K562 (cell line): Measurements from ENCODE around the gene CRACR2B. TPM values are rescaled to one million over a fixed set of nuclear protein-coding genes. Genes with fewer than 3 reads are reported as not detected.
A peak's percentile ranks its signal among the peaks of the same experiment; 100 is the strongest.

ENCODE experiments used
- ATAC-seq: fragments of 200-7000 bp; cut with Tn5 transposase; 3 replicates; pipeline ENCODE4 v1.9.1; 2020; ENCODE audit warnings: moderate library complexity
- BruUV-seq: library from RNA; stranded (reverse); fragments of 400-500 nt; replicated peaks from 2 replicates; lab custom pipeline; 2021; lab: Mats Ljungman, UMichigan
- CTCF ChIA-PET: fragments of 300-600 bp; formaldehyde crosslinking; extraction: SDS; loops from one replicate; lab custom pipeline; 2021; ENCODE audit warnings: low intra/inter-chr PET ratio; lab: Yijun Ruan, JAX
- POLR2A ChIA-PET: fragments of 300-600, 350-650 bp; sonication (Branson Sonifier 250); formaldehyde crosslinking; extraction: SDS; loops from one replicate; lab custom pipeline; 2021; ENCODE audit warnings: antibody characterized with exemption, inconsistent platforms; lab: Yijun Ruan, JAX
- DNase-seq, 4 experiments: peaks; one replicate each; pipeline versions ENCODE4 v3.0.0 to v3.0.0-alpha.2; 2011 to 2018; ENCODE audit warnings: low spot score in 3 of 4, mixed read lengths in 3 of 4; ENCODE audit errors: extremely low read depth in 1 of 4
- FAIRE-seq: peaks from 2 replicates; lab custom pipeline; 2011; peaks lifted over from hg19 to GRCh38; lab: Jason Lieb, UNC
- H2AFZ ChIP-seq: 2 replicates; pipeline ENCODE4 v1.6.0; 2011; ENCODE audit warnings: low read depth, low read length, control low read depth, inconsistent platforms
- H3K27ac ChIP-seq: fragments of 200-600 bp; 3 replicates; pipeline ENCODE4 v1.8.0; 2011; ENCODE audit warnings: low read depth, mild to moderate bottlenecking, control low read depth, inconsistent platforms, low read length, moderate library complexity, mixed read lengths; ENCODE audit errors: extremely low read depth
- H3K27me3 ChIP-seq, 2 experiments: fragments of 300-600 bp in 1 of 2; 2 replicates in 1 of 2; 3 replicates in 1 of 2; pipeline versions ENCODE4 v1.6.0 to v1.8.0; 2011; ENCODE audit warnings: inconsistent platforms in 2 of 2, low read length in 2 of 2, mild to moderate bottlenecking in 1 of 2, mixed read lengths in 1 of 2, moderate library complexity in 1 of 2; ENCODE audit not compliant: control insufficient read depth in 2 of 2, insufficient read depth in 2 of 2
- H3K36me3 ChIP-seq: fragments of 300-600 bp; 3 replicates; pipeline ENCODE4 v1.8.0; 2011; ENCODE audit warnings: mild to moderate bottlenecking, low read length, inconsistent platforms; ENCODE audit not compliant: control insufficient read depth, insufficient read depth
- H3K4me1 ChIP-seq, 2 experiments: fragments of 200-600 bp in 1 of 2; replicated peaks in 1 of 2; 2 replicates in 1 of 2; 3 replicates in 1 of 2; pipeline versions ENCODE4 v1.5.1 to v1.8.0; 2011; ENCODE audit warnings: inconsistent platforms in 2 of 2, low read length in 2 of 2, mild to moderate bottlenecking in 1 of 2, mixed read lengths in 1 of 2, moderate library complexity in 1 of 2; ENCODE audit not compliant: control insufficient read depth in 2 of 2, insufficient read depth in 2 of 2
- H3K4me2 ChIP-seq: 2 replicates; pipeline ENCODE4 v1.6.1; 2011; ENCODE audit warnings: low read length, control low read depth, inconsistent platforms, mixed read lengths; ENCODE audit not compliant: insufficient read depth
- H3K4me3 ChIP-seq: fragments of 200-600 bp; sonication (generic), shearing (Covaris generic); 2 replicates; pipeline ENCODE4 v1.5.1; 2016; ENCODE audit warnings: control low read depth, inconsistent platforms
- H3K79me2 ChIP-seq: fragments of 200-600 bp; 3 replicates; pipeline ENCODE4 v1.8.0; 2011; ENCODE audit warnings: low read length, inconsistent platforms; ENCODE audit not compliant: control insufficient read depth, insufficient read depth
- H3K9ac ChIP-seq, 2 experiments: 2 replicates each; pipeline versions ENCODE4 v1.6.0 to v1.6.1; 2011; ENCODE audit warnings: low read depth in 2 of 2, low read length in 2 of 2, control low read depth in 1 of 2, inconsistent platforms in 1 of 2, mild to moderate bottlenecking in 1 of 2, mixed read lengths in 1 of 2; ENCODE audit not compliant: insufficient read depth in 1 of 2
- H3K9me1 ChIP-seq: one replicate; pipeline ENCODE4 v1.6.0; 2011; ENCODE audit warnings: inconsistent platforms, mild to moderate bottlenecking, low read length, moderate library complexity; ENCODE audit not compliant: control insufficient read depth, insufficient read depth
- H3K9me3 ChIP-seq: replicated peaks from 2 replicates; pipeline ENCODE4 v1.5.1; 2011; ENCODE audit warnings: low read depth, low read length, inconsistent platforms; ENCODE audit not compliant: control insufficient read depth, insufficient read depth
- H4K20me1 ChIP-seq: replicated peaks from 2 replicates; pipeline ENCODE4 v1.6.1; 2011; ENCODE audit warnings: low read length, inconsistent platforms, mixed read lengths; ENCODE audit not compliant: control insufficient read depth, insufficient read depth
- CBFA2T3 ChIP-seq: fragments of 450-650 bp; IDR thresholded peaks from 2 replicates; pipeline ENCODE4 v1.6.1; 2017
- CBX3 ChIP-seq, 2 experiments: IDR thresholded peaks; 1 replicate in 1 of 2; 2 replicates in 1 of 2; pipeline ENCODE4 v1.6.1; 2012; ENCODE audit warnings: inconsistent platforms in 2 of 2, low read length in 2 of 2, borderline replicate concordance in 1 of 2, control low read depth in 1 of 2
- EP400 ChIP-seq: fragments of 450-650 bp; IDR thresholded peaks from 2 replicates; pipeline ENCODE4 v1.6.1; 2017; ENCODE audit warnings: antibody characterized with exemption, mild to moderate bottlenecking, moderate library complexity
- ETV6 ChIP-seq, 3 experiments: fragments of 150-350 bp in 1 of 3; sonication (generic) in 1 of 3; formaldehyde crosslinking in 1 of 3; IDR thresholded peaks; 2 replicates each; pipeline versions ENCODE4 v1.6.1 to v1.8.0; 2014 to 2022; ENCODE audit warnings: borderline replicate concordance in 2 of 3, low read depth in 2 of 3, antibody characterized with exemption in 1 of 3, low read length in 1 of 3, mild to moderate bottlenecking in 1 of 3, missing genetic modification reagents in 1 of 3
- FOXJ2 ChIP-seq: fragments of 200-800 bp; sonication (Bioruptor generic); IDR thresholded peaks from 2 replicates; pipeline ENCODE4 v1.6.1; 2016; ENCODE audit warnings: missing genetic modification characterization, missing compliant biosample characterization
- GABPA ChIP-seq: fragments of 200-800 bp; sonication (Bioruptor generic); conservative IDR thresholded peaks from 2 replicates; pipeline ENCODE4 v1.6.1; 2016; ENCODE audit warnings: low read depth, missing genetic modification characterization, missing compliant biosample characterization
- NFYB ChIP-seq: IDR thresholded peaks from 2 replicates; pipeline ENCODE4 v1.6.1; 2011; ENCODE audit warnings: mild to moderate bottlenecking, moderate library complexity; ENCODE audit not compliant: insufficient read length; ENCODE audit errors: extremely low read depth
- PHB ChIP-seq: fragments of 250-450 bp; sonication (Bioruptor Pico); IDR thresholded peaks from 2 replicates; pipeline ENCODE4 v1.5.0; 2021
- PML ChIP-seq: IDR thresholded peaks from 2 replicates; pipeline ENCODE4 v1.6.1; 2012; ENCODE audit warnings: low read length, inconsistent platforms
- POLR2G ChIP-seq: fragments of 200-400 bp; formaldehyde crosslinking; IDR thresholded peaks from 2 replicates; pipeline ENCODE4 v1.6.1; 2017; ENCODE audit warnings: low read depth, mild to moderate bottlenecking, antibody characterized with exemption, low read length, moderate library complexity
- SREBF2 ChIP-seq: sonication (generic); formaldehyde crosslinking; IDR thresholded peaks from 2 replicates; pipeline ENCODE4 v1.4.0; 2020; ENCODE audit warnings: mild to moderate bottlenecking, missing genetic modification reagents
- ZFX ChIP-seq: sonication (generic); formaldehyde crosslinking; IDR thresholded peaks from 2 replicates; pipeline ENCODE4 v1.8.0; 2022; ENCODE audit warnings: mild to moderate bottlenecking, missing genetic modification reagents, moderate library complexity
- ZNF551 ChIP-seq: fragments of 250-450 bp; sonication (Bioruptor Pico); IDR thresholded peaks from 2 replicates; pipeline ENCODE4 v1.5.0; 2021; ENCODE audit warnings: mild to moderate bottlenecking, moderate library complexity
- ZNF766 ChIP-seq: fragments of 200-800 bp; sonication (Bioruptor generic); conservative IDR thresholded peaks from 2 replicates; pipeline ENCODE4 v1.6.1; 2016; ENCODE audit warnings: missing genetic modification characterization, missing compliant biosample characterization
- WGBS: fragments of 100-300 bp; shearing (Covaris generic); methylation state at CpG from one replicate; pipeline ENCODE4 v1.1.6; 2016; ENCODE audit warnings: low coverage, mixed read lengths; ENCODE audit not compliant: insufficient coverage; ENCODE audit errors: missing lambda C conversion rate; 5-methylcytosine and 5-hydroxymethylcytosine counted together
- in situ Hi-C: fragments of 300-500 bp; cut with MboI; formaldehyde crosslinking; loops from 4 replicates; pipeline ENCODE4 v1.15.0; 2018; ENCODE audit warnings: inconsistent platforms, mixed read lengths
- intact Hi-C: fragments of 100-400 bp; cut with micrococcal nuclease; formaldehyde crosslinking; loops from 2 replicates; pipeline ENCODE4 v1.14.2; 2022
- polyA plus RNA-seq, 8 experiments: library from polyadenylated mRNA; depleted of rRNA in 4 of 8; stranded (reverse) in 5 of 8; unstranded in 3 of 8; fragments of >200 nt; fragmentation: Nextera tagmentation in 2 of 8; fragmentation: Illumina TruSeq in 1 of 8; extraction: Ambion mirVana in 2 of 8; extraction: Trizol in 1 of 8; gene quantifications; 2 replicates each; pipeline versions ENCODE4 v1.2.1 to v1.2.3, GENCODE V29; 2011 to 2014; ENCODE audit warnings: inconsistent platforms in 1 of 8, missing spikeins in 1 of 8
- total RNA-seq, 7 experiments: library from RNA; depleted of rRNA in 6 of 7; stranded (reverse); fragments of >200 nt in 6 of 7; fragmentation: Illumina TruSeq in 2 of 7; extraction: Trizol in 2 of 7; gene quantifications; 2 replicates each; pipeline versions ENCODE4 v1.2.1 to v1.2.3, GENCODE V29; 2011 to 2021; ENCODE audit warnings: low replicate concordance in 1 of 7
- TF ChIP-seq, protein P1 (sequence below): fragments of 450-650 bp; IDR thresholded peaks from one replicate; pipeline ENCODE4 v1.6.1; 2018; ENCODE audit warnings: mild to moderate bottlenecking, moderate library complexity; ENCODE audit not compliant: partially characterized antibody

CRACR2B gene
- total and polyA plus RNA-seq, 9 of the 15 experiments (the other 6 are each of a cell fraction or from before 2014, with no cell fraction given) = 0.10 to 51.0 (median 6.0) TPM

DNA sequence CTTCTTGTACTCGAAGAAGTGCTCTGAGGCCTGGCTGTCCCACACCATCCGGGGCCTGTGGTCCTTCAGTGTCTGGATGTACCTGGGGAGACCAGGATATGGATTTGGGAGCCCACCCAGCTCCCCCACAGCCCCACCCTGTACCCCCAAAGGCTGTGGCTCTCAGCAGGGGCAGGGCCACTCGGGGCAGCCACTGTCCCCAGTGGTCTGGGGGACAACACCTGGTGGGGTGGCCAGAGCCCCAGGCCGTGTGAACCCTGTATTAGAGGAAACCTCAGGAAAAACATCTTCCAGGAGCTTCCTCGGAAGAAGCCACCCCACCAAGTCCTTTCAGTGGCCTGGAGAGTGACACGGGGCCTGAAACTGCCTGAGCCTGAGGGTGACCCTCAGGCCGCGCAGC lies 42.7 kb downstream of the CRACR2B start (continued):
- TF ChIP-seq CBFA2T3 (no peak), ZNF551 (CRISPR knock-in tag) (no peak), PHB (no peak)

DNA sequence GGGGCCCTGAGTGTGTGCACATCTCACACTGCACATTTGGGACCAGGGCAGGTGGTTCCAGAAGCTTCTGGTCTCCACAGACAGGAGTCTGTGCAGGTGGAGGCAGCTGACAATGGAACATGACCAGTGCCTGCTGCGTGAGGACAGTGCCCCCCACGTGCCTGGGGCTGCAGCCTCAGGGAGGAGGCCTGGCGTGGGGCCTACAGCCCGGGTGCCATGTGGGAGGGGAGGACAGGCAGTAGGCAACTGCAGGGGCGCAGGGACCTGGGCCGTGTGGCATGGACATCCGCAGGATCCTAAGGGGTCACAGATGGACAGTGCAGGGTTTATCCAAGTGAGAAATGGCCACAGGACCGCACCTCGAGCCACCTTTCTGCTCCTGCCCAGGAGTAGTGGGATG lies 43.8 kb downstream of the CRACR2B start:
- ChIA-PET POLR2A (interaction anchor here (0.6 to 1.1 kb wide), 2 partner anchors 25 to 84 kb away, joined by 3 read pairs; no protein-coding TSS in a partner anchor), CTCF (no interaction called here)
- no peak for FAIRE-seq

GRCh38 chr11:872799-873198 lies 45.1 kb downstream of the CRACR2B start:
- no TSS peak for BruUV-seq
- Histone ChIP-seq H3K9me3 (no peaks in the 10 kb centered on the region), H3K9me1 (peaks cover 20% of the 10 kb centered on the region), H3K4me1 (peaks cover 25 to 82% of the 10 kb centered on the region in 2 experiments; a peak in 4 of 5 replicates), H3K27ac (no peak overlapping the region), H3K4me3 (no peak overlapping the region), H4K20me1 (peaks cover 28% of the 10 kb centered on the region), H3K27me3 (no peaks in the 10 kb centered on the region), H3K4me2 (no peak overlapping the region), H3K36me3 (peaks cover 59% of the 10 kb centered on the region), H2AFZ (no peak overlapping the region), H3K79me2 (no peaks in the 10 kb centered on the region), H3K9ac (peak overlapping the region in 1 of 2 experiments; percentile 29; a peak in 2 of 4 replicates)
- FAIRE-seq = no peak
- no peak for ATAC-seq
- in situ Hi-C loops = no loop called here
- ChIA-PET POLR2A (interaction anchor here (0.7 to 2.5 kb wide), 6 partner anchors 9 to 38 kb away, joined by 3 to 13 read pairs (median 4); partner anchors contain the start of gene CHID1), CTCF (no interaction called here)
- intact Hi-C loops = no loop called here
- DNase-seq = no peak
- 96% methylated on average over 7 of the region's 9 CpGs for whole genome bisulfite sequencing
- TF ChIP-seq FOXJ2 (tag) = no peak
- no peak for TF ChIP-seq EP400
- TF ChIP-seq, protein P1, sequence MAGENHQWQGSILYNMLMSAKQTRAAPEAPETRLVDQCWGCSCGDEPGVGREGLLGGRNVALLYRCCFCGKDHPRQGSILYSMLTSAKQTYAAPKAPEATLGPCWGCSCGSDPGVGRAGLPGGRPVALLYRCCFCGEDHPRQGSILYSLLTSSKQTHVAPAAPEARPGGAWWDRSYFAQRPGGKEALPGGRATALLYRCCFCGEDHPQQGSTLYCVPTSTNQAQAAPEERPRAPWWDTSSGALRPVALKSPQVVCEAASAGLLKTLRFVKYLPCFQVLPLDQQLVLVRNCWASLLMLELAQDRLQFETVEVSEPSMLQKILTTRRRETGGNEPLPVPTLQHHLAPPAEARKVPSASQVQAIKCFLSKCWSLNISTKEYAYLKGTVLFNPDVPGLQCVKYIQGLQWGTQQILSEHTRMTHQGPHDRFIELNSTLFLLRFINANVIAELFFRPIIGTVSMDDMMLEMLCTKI = no peak
- no peak for TF ChIP-seq GABPA (tag)
- no peak for TF ChIP-seq ZFX (CRISPR knock-in tag)
- no peak for TF ChIP-seq ZNF766
- TF ChIP-seq NFYB = no peak
- no peak for TF ChIP-seq PML
- TF ChIP-seq ETV6 (IDR thresholded peaks at IDR 0.05; ENCODE audit: borderline replicate concordance in 1 of 2, low read depth in 2 of 2, low read length in 1 of 2) = no peak
- no peak for TF ChIP-seq ETV6 (CRISPR knock-in tag; IDR thresholded peaks at IDR 0.05; ENCODE audit: borderline replicate concordance)
- no peak for TF ChIP-seq SREBF2 (CRISPR knock-in tag)

More for the DNA sequence above, 43.8 kb downstream of the CRACR2B start:
- DNase-seq (no peak), ATAC-seq (no peak)
- no peak overlapping the region for H3K27ac ChIP-seq
- peaks cover 10% of the 10 kb centered on the region for H3K9me1 ChIP-seq
- H3K4me3 ChIP-seq = no peak overlapping the region
- in situ Hi-C loops = no loop called here
- no peaks in the 10 kb centered on the region for H3K79me2 ChIP-seq
- peaks cover 13 to 79% of the 10 kb centered on the region in 2 experiments; a peak in 4 of 5 replicates for H3K4me1 ChIP-seq
- H3K9ac ChIP-seq = 0 out of 4 replicates have a peak overlapping the region, but pooled peaks of 1 of the 2 experiments have one; percentile 61
- H2AFZ ChIP-seq = no peak overlapping the region
- no peak overlapping the region for H3K4me2 ChIP-seq
- H3K27me3 ChIP-seq = no peaks in the 10 kb centered on the region
- no TSS peak for BruUV-seq
- H3K36me3 ChIP-seq = peaks cover 51% of the 10 kb centered on the region
- TF ChIP-seq POLR2G (peak; percentile 34), CBX3 (IDR thresholded peaks at IDR 0.05; ENCODE audit: borderline replicate concordance in 1 of 2, low read length in 2 of 2) (no peak)
- intact Hi-C loops = no loop called here
- H4K20me1 ChIP-seq = peaks cover 18% of the 10 kb centered on the region
- WGBS = 73% methylated on average over 7 of the region's 9 CpGs
- no peaks in the 10 kb centered on the region for H3K9me3 ChIP-seq
